ENCODE measurements around the gene MYL5.
"Not testable (repeated sequence)": the region's sequence is repeated elsewhere in the genome, so short reads cannot be mapped to it uniquely, and the experiment has no call there.

Gene MYL5

GRCh38 chr4:730511-730910 is 56.2 kb downstream of the MYL5 start:
- DNase-seq, result no peak

- not testable (repeated sequence) for DNase-seq
Observed at GRCh38 chr4:730946-731904, 56.9 kb downstream of the MYL5 start.

Measured in NK-92 treated with Interleukin-12 subunit alpha and Interleukin-12 subunit beta, amount 100 ng/mL, for 24 hours (cell line).